GM18873 (cell line): ENCODE results near the gene CD69.

Source experiments
- ATAC-seq: cut with Tn5 transposase; IDR thresholded peaks from one replicate; pipeline ENCODE4 v1.9.1; 2021; ENCODE audit warnings: mild to moderate bottlenecking, moderate library complexity, moderate number of reproducible peaks; ENCODE audit not compliant: unreplicated experiment, low FRiP score

Gene CD69

DNA sequence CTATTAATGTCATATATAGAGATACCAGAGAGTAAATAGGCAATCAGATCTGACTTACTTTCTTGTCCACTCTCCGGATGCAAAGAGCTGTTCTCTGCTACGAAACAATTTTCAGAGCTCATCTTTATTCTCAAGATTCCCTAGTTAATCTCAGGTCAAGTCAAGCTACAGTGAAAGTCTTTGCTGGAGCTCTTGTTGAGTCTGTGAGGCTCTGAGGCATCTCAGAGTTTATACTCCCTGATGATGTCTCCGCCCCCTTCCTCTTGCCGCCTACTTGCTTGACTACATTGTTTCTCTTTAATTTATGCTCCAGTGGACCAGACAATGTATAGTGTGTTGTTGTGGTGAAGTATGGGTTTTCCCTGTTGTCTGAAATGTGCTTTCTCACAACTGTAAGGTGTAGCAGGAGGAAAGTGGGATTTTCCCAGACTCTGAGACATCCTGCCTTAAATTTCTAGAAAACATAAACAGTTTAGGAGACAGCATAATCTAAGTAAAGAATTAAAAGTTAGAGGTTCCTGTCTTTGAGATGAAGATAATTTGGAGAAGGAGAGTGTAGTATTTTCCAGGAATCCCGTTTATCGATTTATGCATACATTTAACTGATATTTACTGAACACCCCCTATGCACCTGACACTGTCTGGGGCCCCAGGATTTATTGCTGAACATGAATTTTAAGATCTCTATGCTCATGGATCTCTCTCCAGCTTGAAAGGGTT, at the start of gene CD69:
TSS of gene CD69 (minus strand) at position 203 of the 720 bp plus-strand sequence. CDS start at position 122, 81 bp downstream.
- ATAC-seq: peak; percentile 31

GRCh38 chr12:9809866-9810265, 49.2 kb upstream of the CD69 start:
- no peak for ATAC-seq

DNA sequence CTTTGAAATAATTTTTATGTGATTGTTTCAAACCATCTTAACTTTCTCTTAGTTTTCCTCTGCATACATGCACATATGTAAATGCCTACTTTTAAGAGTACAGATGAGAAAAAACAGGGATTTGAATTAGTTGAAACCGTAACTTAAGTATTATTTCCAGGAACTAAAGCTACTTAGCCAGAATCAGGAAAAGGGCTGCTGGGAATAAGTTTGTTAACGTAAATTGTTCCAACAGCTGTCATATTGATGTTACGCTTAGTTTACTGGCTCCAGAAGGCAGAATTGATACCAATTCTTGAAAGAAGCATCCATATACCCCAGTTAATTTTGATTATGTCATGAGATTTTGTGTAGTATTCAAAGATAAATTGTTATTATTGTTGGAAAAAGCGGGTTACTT, 48.6 kb upstream of the CD69 start:
- no peak for ATAC-seq

- ATAC-seq: no peak
Measured at GRCh38 chr12:9808504-9808903, 47.8 kb upstream of the CD69 start.

DNA sequence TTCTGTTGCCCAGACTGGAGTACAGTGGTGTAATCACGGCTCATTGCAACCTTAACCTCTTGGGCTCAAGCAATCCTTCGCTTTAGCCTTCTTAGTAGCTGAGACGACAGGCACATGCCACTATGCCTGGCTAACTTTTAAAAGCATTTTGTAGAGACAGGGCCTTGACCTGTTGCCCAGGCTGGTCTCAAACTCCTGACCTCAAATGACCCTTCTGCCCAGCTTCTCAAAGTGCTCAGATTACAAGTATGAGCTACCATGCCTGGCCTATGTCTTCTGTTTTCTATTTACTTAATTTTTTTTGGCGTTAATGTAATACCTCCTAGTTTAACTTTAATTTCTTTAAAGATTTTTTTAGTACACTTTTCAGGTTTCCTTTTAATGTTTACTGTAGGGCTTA, 46.0 kb upstream of the CD69 start:
- ATAC-seq: no peak

DNA sequence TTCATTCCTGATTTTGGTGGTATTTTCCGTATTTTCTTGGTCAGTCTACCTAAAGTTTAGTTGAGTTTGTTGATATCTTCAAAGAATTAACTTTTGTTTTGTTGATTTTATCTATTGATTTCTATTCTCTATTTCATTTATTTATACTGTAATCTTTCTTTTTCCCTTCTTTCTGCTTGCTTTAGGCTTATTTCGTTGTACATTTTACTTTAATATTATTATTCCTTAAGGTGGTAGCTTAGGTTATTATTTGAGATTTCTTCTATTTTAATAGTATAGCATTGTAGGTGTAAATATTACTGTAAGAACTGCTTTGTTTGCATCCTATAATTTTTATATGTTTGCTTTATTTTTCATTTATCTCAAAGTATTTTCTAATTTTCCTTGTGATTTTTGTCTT, 45.2 kb upstream of the CD69 start:
- ATAC-seq: no peak

- no peak for ATAC-seq
Measured at GRCh38 chr12:9799961-9800360, 39.3 kb upstream of the CD69 start.

DNA sequence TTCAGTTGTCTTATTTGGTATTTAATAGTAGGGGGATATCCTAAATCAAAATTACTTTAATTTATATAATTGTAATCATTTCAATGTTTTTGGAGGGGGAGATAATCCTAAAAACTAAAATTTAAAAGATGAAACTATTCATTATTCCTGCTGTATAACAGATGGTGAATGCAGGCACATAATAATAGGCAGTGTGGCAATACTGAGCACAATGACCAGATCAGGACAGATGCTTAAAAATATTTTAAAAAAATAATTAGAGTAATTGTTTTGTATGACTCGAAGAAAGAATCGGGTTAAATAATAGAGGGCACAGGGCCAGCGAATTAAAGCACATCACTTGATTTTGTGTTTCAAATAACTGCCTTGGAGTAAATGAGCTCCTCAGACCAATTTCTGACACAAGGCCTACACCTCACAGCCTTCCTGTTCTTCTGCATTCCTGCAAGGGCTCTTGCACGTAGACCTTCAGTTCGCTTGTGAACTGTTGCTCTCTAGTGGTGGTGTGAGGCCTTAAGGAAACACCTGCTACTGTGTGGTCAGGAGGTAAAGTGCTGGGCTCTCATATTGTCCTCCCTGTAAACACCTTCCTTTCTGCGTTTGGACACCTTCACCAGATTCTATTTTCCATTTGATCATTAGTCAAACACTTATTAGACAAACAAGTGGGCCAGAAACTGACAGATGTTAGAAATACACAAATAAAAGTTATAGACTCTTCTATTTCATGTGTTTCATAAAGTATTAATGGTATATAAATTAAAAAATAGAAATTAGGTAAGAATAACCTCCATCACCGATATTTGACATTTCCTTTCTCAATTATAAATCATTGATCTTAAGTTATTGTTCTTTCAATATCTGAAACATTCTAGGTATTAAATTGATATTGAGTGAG, 37.3 kb upstream of the CD69 start:
- peak; percentile 94 for ATAC-seq

DNA sequence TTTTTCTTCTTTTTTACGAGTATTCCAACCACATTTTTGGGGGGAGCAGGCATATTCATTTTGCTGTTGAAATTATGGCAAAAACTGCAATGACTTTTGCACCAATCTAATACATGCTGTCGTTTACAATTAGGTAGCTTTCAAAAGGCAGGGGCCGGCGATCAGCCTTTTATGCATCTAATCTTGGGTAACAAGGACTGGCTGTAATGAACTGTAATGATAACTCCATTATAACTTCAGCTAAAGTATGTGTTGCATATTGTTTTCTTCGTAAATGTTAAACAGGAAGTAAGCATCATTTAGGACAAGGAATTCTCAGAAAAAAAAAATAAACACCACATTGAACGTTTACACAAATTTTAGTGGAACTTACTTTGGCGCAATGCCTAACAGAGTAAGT, 36.3 kb upstream of the CD69 start:
- ATAC-seq: no peak

DNA sequence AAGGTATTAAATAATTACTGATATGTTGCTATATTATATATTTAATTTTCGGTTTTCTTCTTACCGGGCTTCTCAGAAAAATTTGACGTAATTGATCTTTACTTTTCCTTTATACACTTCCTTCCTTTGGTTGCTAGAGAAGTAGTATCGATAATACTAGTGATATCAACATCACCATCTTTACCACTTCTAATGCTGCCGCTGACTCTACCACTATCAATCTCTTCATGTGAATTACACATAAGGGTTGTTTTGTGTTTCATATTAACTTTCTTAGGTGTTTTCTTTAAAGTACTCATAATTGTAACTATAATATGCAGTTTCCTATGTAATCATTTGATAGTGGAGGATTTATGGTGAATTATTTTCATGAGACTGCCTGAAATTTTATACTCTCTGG, 35.6 kb upstream of the CD69 start:
- no peak for ATAC-seq

GRCh38 chr12:9795945-9796344, 35.2 kb upstream of the CD69 start:
- no peak for ATAC-seq

GRCh38 chr12:9794484-9795093, 33.9 kb upstream of the CD69 start:
- no peak for ATAC-seq

DNA sequence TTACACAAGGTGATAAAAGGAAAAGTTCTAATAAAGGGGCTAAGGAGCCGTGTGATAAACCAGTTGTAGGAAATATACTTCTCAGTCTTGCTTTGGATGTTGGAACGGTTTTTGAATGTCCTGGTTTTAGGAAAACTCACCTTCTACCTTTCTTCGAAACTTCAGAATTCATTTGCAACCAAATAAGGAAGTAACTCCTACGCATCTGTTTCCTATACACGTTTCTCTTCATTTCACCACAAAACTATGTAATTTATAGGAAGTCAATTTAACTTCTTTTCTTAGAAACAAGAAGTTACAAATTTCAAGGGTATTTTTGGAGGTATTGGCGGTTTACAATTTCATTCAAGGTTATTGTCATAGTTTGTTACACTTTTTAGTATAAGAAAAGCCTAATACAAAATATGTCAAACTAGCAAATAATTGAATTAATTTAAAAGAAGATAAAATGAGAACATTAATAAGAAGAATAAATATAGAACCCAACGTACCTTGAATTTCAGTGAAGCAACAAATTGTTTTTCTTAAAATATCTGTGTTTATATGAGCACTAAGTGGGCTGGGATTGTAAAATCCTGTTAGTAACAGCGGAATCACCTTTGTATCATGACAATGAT, 33.2 kb upstream of the CD69 start:
- no peak for ATAC-seq

GRCh38 chr12:9792961-9793617, 32.4 kb upstream of the CD69 start:
- ATAC-seq: no peak

GRCh38 chr12:9792185-9792900, 31.6 kb upstream of the CD69 start:
- no peak for ATAC-seq

DNA sequence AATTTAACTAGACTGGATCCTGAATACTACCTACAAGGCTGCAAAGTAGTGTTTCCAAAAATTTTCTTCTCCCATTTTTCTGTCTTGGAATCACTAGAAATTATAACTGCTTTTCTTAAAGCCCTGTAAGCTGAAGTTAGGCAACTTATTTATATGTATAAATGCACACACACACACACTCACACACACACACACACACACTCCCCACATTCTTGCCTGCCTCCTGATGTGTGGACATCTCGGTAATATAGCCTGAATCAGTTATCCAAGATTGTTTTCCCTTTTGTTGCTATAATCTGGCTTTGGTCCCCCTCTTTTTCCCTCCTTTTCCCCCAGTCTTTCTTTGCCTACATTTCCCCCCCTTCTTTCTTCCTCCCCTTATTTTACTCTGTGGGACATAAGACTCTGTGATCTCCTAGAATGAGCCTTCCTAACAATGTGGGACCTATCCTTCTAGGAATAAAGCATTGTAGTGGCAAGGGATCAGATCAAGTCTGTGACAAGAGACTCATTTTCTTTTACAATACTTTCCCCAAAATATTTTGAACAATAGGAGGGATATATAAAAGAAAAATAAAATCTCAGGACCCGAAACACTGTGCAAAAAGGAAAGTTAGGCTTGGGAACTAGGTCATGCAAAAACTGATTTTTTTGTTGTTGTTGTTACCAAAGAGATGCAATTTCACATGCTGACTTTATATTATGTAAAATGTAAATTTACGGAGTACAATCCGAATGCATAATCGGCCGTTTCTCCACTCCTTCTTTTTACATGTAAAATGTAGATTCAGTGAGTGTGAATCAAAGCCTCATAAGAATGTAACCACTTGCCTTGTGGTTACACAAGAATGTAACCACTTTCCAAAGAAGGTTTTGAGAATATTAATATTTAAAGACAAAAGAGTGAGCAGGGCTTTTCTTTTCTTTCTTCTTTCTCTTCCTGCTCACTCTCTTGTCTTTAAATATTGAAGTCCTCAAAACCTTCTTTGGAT, 26.3 kb upstream of the CD69 start:
- ATAC-seq: no peak

GRCh38 chr12:9784816-9785215, 24.1 kb upstream of the CD69 start:
- no peak for ATAC-seq

- ATAC-seq: no peak
Measured at GRCh38 chr12:9784326-9784725, 23.6 kb upstream of the CD69 start.
